IMR-90 (cell line): ENCODE measurements around the gene ASGR2. TPM values are rescaled to one million over a fixed set of nuclear protein-coding genes. Genes with fewer than 3 reads are reported as not detected.

Source experiments
- ATAC-seq: fragments of 200-7000 bp; cut with Tn5 transposase; 2 replicates; pipeline ENCODE4 v1.9.1; 2020; ENCODE audit warnings: low read depth, mild to moderate bottlenecking, moderate library complexity
- BruUV-seq: library from RNA; stranded (reverse); fragments of 400-500 nt; replicated peaks from 2 replicates; lab custom pipeline; 2021; lab: Mats Ljungman, UMichigan
- CTCF ChIA-PET: fragments of 300-600 bp; formaldehyde crosslinking; extraction: SDS; loops from one replicate; lab custom pipeline; 2021; ENCODE audit warnings: antibody characterized with exemption; lab: Yijun Ruan, JAX
- POLR2A ChIA-PET: fragments of 300-600 bp; sonication (Branson Sonifier 250); formaldehyde crosslinking; loops from one replicate; lab custom pipeline; 2022; ENCODE audit warnings: antibody characterized with exemption; ENCODE audit not compliant: unreplicated experiment; lab: Charles Lee
- DNase-seq: peaks from one replicate; pipeline ENCODE4 v3.0.0; 2013
- H2AFZ ChIP-seq: replicated peaks from 2 replicates; pipeline ENCODE3; 2013; ENCODE audit warnings: low read length, mild to moderate bottlenecking; ENCODE audit not compliant: poor library complexity
- H2AK5ac ChIP-seq: 2 replicates; pipeline ENCODE4 v1.6.1; 2013; ENCODE audit warnings: low read depth, low read length, inconsistent platforms
- H2AK9ac ChIP-seq: replicated peaks from 2 replicates; pipeline ENCODE3; 2013; ENCODE audit warnings: mild to moderate bottlenecking, low read depth, low read length, moderate library complexity; ENCODE audit not compliant: poor library complexity
- H2BK120ac ChIP-seq: 2 replicates; pipeline ENCODE4 v1.6.1; 2013; ENCODE audit warnings: low read depth, low read length, inconsistent platforms
- H2BK15ac ChIP-seq: 3 replicates; pipeline ENCODE4 v1.6.1; 2013; ENCODE audit warnings: low read depth, low read length, inconsistent platforms
- H2BK20ac ChIP-seq: 2 replicates; pipeline ENCODE4 v1.6.1; 2013; ENCODE audit warnings: low read depth, mild to moderate bottlenecking, inconsistent platforms, low read length, moderate library complexity
- H2BK5ac ChIP-seq: 2 replicates; pipeline ENCODE4 v1.6.1; 2013; ENCODE audit warnings: mild to moderate bottlenecking, low read depth, low read length, inconsistent platforms; ENCODE audit not compliant: poor library complexity, severe bottlenecking
- H3K14ac ChIP-seq: replicated peaks from 2 replicates; pipeline ENCODE4 v1.6.1; 2013; ENCODE audit warnings: low read depth, low read length, inconsistent platforms
- H3K18ac ChIP-seq: 2 replicates; pipeline ENCODE4 v1.6.1; 2013; ENCODE audit warnings: low read depth, low read length, control low read depth
- H3K23ac ChIP-seq: 2 replicates; pipeline ENCODE4 v1.6.1; 2013; ENCODE audit warnings: low read depth, low read length, inconsistent platforms
- H3K27ac ChIP-seq: 2 replicates; pipeline ENCODE4 v1.5.1; 2013; ENCODE audit warnings: mild to moderate bottlenecking, control low read depth, low read length; ENCODE audit not compliant: insufficient read depth
- H3K27me3 ChIP-seq: 2 replicates; pipeline ENCODE4 v1.6.1; 2013; ENCODE audit warnings: low read length; ENCODE audit not compliant: control insufficient read depth, insufficient read depth
- H3K36me3 ChIP-seq: 2 replicates; pipeline ENCODE4 v1.6.1; 2013; ENCODE audit warnings: low read length, mixed read lengths; ENCODE audit not compliant: control insufficient read depth, insufficient read depth
- H3K4ac ChIP-seq: 2 replicates; pipeline ENCODE4 v1.6.1; 2013; ENCODE audit warnings: low read depth, low read length, inconsistent platforms
- H3K4me1 ChIP-seq: 2 replicates; pipeline ENCODE4 v1.6.1; 2013; ENCODE audit warnings: low read length, mixed read lengths; ENCODE audit not compliant: control insufficient read depth, insufficient read depth
- H3K4me2 ChIP-seq: 2 replicates; pipeline ENCODE4 v1.6.1; 2013; ENCODE audit warnings: low read depth, mild to moderate bottlenecking, control low read depth, low read length, moderate library complexity
- H3K4me3 ChIP-seq: 2 replicates; pipeline ENCODE4 v1.5.1; 2013; ENCODE audit warnings: low read depth, mild to moderate bottlenecking, control low read depth, low read length, moderate library complexity; ENCODE audit not compliant: insufficient read depth
- H3K56ac ChIP-seq: 2 replicates; pipeline ENCODE4 v1.6.1; 2013; ENCODE audit warnings: low read length, inconsistent platforms; ENCODE audit not compliant: insufficient read depth; ENCODE audit errors: extremely low read depth
- H3K79me1 ChIP-seq, 2 experiments: 2 replicates each; pipeline ENCODE4 v1.6.1; 2013; ENCODE audit warnings: low read length in 2 of 2, inconsistent platforms in 1 of 2, low read depth in 1 of 2
- H3K9ac ChIP-seq: 2 replicates; pipeline ENCODE4 v1.6.1; 2013; ENCODE audit warnings: low read depth, low read length, control low read depth
- H3K9me1 ChIP-seq: 2 replicates; pipeline ENCODE4 v1.6.1; 2013; ENCODE audit warnings: low read length, inconsistent platforms; ENCODE audit not compliant: insufficient read depth
- H3K9me3 ChIP-seq: 2 replicates; pipeline ENCODE4 v1.6.1; 2013; ENCODE audit warnings: low read length; ENCODE audit not compliant: control insufficient read depth, insufficient read depth
- H4K20me1 ChIP-seq: 2 replicates; pipeline ENCODE4 v1.6.1; 2013; ENCODE audit warnings: low read length, inconsistent platforms; ENCODE audit not compliant: insufficient read depth
- H4K5ac ChIP-seq: 2 replicates; pipeline ENCODE4 v1.6.1; 2013; ENCODE audit warnings: mild to moderate bottlenecking, low read depth, low read length, control low read depth
- H4K8ac ChIP-seq, 2 experiments: 2 replicates each; pipeline ENCODE4 v1.6.1; 2013; ENCODE audit warnings: low read depth in 2 of 2, low read length in 2 of 2, control low read depth in 1 of 2, inconsistent platforms in 1 of 2
- H4K91ac ChIP-seq: 2 replicates; pipeline ENCODE4 v1.6.1; 2013; ENCODE audit warnings: low read depth, low read length, inconsistent platforms; ENCODE audit not compliant: insufficient read depth
- BHLHE40 ChIP-seq: fragments of 150-350 bp; IDR thresholded peaks from 2 replicates; pipeline ENCODE4 v1.6.1; 2016; ENCODE audit warnings: mild to moderate bottlenecking, low read depth, low read length
- CHD1 ChIP-seq: IDR thresholded peaks from 2 replicates; pipeline ENCODE4 v1.6.1; 2012; ENCODE audit warnings: low read depth, low read length, improper control_type of control experiment
- CTCF ChIP-seq: conservative IDR thresholded peaks from 2 replicates; pipeline ENCODE4 v1.5.1; 2012; ENCODE audit warnings: mild to moderate bottlenecking, low read depth, low read length, improper control_type of control experiment
- ELK1 ChIP-seq: fragments of 150-350 bp; IDR thresholded peaks from 2 replicates; pipeline ENCODE4 v1.6.1; 2016; ENCODE audit warnings: low read depth, mild to moderate bottlenecking, low read length, moderate library complexity, borderline replicate concordance
- FOS ChIP-seq: fragments of 150-350 bp; IDR thresholded peaks from 2 replicates; pipeline ENCODE4 v1.6.1; 2016; ENCODE audit warnings: low read depth, low read length
- MAFK ChIP-seq: IDR thresholded peaks from 2 replicates; pipeline ENCODE4 v1.6.1; 2012; ENCODE audit warnings: low read depth, low read length, improper control_type of control experiment
- MAZ ChIP-seq: IDR thresholded peaks from 2 replicates; pipeline ENCODE4 v1.6.1; 2012; ENCODE audit warnings: low read depth, mild to moderate bottlenecking, low read length, improper control_type of control experiment, moderate library complexity, borderline replicate concordance
- MXI1 ChIP-seq: IDR thresholded peaks from 2 replicates; pipeline ENCODE4 v1.6.1; 2012; ENCODE audit warnings: low read depth, mild to moderate bottlenecking, low read length, moderate library complexity, borderline replicate concordance
- NFE2L2 ChIP-seq: fragments of 150-350 bp; IDR thresholded peaks from 2 replicates; pipeline ENCODE4 v1.6.1; 2016; ENCODE audit warnings: low read depth, mild to moderate bottlenecking, low read length
- POLR2A ChIP-seq: IDR thresholded peaks from 2 replicates; pipeline ENCODE4 v1.6.1; 2012; ENCODE audit warnings: mild to moderate bottlenecking, low read depth, low read length
- RAD21 ChIP-seq: IDR thresholded peaks from 2 replicates; pipeline ENCODE4 v1.6.1; 2012; ENCODE audit warnings: low read length, improper control_type of control experiment
- RCOR1 ChIP-seq: IDR thresholded peaks from 2 replicates; pipeline ENCODE4 v1.6.1; 2012; ENCODE audit warnings: mild to moderate bottlenecking, low read length, improper control_type of control experiment; ENCODE audit not compliant: insufficient replicate concordance
- RFX5 ChIP-seq: IDR thresholded peaks from 2 replicates; pipeline ENCODE4 v1.8.0; 2012; ENCODE audit warnings: low read depth, mild to moderate bottlenecking, low read length, moderate library complexity
- SMC3 ChIP-seq: fragments of 150-350 bp; IDR thresholded peaks from 2 replicates; pipeline ENCODE4 v1.6.1; 2016; ENCODE audit warnings: low read depth, mild to moderate bottlenecking, antibody characterized with exemption, low read length, moderate library complexity
- USF2 ChIP-seq: fragments of 150-350 bp; IDR thresholded peaks from 2 replicates; pipeline ENCODE4 v1.6.1; 2017; ENCODE audit warnings: mild to moderate bottlenecking, antibody characterized with exemption, low read length, low read depth
- WGBS, 2 experiments: methylation state at CpG; one replicate each; pipeline versions ENCODE4 v1.1.5 to v1.1.7; 2013; ENCODE audit warnings: missing lambda C conversion rate in 2 of 2; ENCODE audit not compliant: insufficient read length in 1 of 2; ENCODE audit errors: extremely low coverage in 2 of 2; 5-methylcytosine and 5-hydroxymethylcytosine counted together
- dilution Hi-C: fragments of 300-500 bp; cut with HindIII; formaldehyde crosslinking; loops from one replicate; pipeline ENCODE4 v1.14.3; 2018; ENCODE audit warnings: low sequenced_read_pairs; ENCODE audit not compliant: unreplicated experiment
- in situ Hi-C: fragments of 300-500 bp; cut with MboI; formaldehyde crosslinking; loops from 3 replicates; pipeline ENCODE4 v1.14.3; 2019; ENCODE audit warnings: low sequenced_read_pairs, inconsistent platforms, mixed read lengths
- intact Hi-C: fragments of 100-400 bp; cut with micrococcal nuclease; formaldehyde crosslinking; loops from 2 replicates; pipeline ENCODE4 v1.10.0; 2022
- polyA plus RNA-seq, 3 experiments: library from polyadenylated mRNA; depleted of rRNA; stranded (reverse); fragments of >200 nt; gene quantifications; 2 replicates each; pipeline ENCODE4 v1.2.3, GENCODE V29; 2012; ENCODE audit warnings: low replicate concordance in 1 of 3
- total RNA-seq: library from RNA; depleted of rRNA; stranded (reverse); fragments of >200 nt; gene quantifications from 2 replicates; pipeline ENCODE4 v1.2.3, GENCODE V29; 2012

Gene ASGR2
- total and polyA plus RNA-seq, 2 of the 4 experiments (the other 2 are of a cell fraction), result not detected

- Histone ChIP-seq H3K4me2 (no peak within 1 kb of the TSS), H3K27me3 (peaks cover 8% of the 10 kb centered on the region), H3K27ac (no peak within 1 kb of the TSS), H4K8ac (no peak within 1 kb of the TSS), H4K5ac (no peak within 1 kb of the TSS), H3K56ac (no peak within 1 kb of the TSS), H3K14ac (no peak within 1 kb of the TSS), H3K9me1 (no peaks in the 10 kb centered on the region), H2BK5ac (no peak within 1 kb of the TSS), H3K18ac (no peak within 1 kb of the TSS), H3K9me3 (no peaks in the 10 kb centered on the region), H3K9ac (no peak within 1 kb of the TSS), H4K91ac (no peak within 1 kb of the TSS), H2AK9ac (no peak within 1 kb of the TSS), H3K4ac (no peak within 1 kb of the TSS), H3K79me1 (no peaks in the 10 kb centered on the region), H3K4me3 (no peak within 1 kb of the TSS), H2BK20ac (no peak within 1 kb of the TSS), H2AFZ (no peak within 1 kb of the TSS), H3K23ac (no peak within 1 kb of the TSS), H2BK120ac (no peak within 1 kb of the TSS), H3K4me1 (no peaks in the 10 kb centered on the region), H3K36me3 (no peaks in the 10 kb centered on the region), H2BK15ac (no peak within 1 kb of the TSS), H2AK5ac (no peak within 1 kb of the TSS), H4K20me1 (no peaks in the 10 kb centered on the region)
- no TSS peak for BruUV-seq
- POLR2A ChIA-PET, result no interaction called here
- DNase-seq (no peak), ATAC-seq (no peak)
- intact Hi-C loops, result no loop called here
- in situ Hi-C loops, result no loop called here
- CTCF ChIA-PET, result interaction anchor here (1.9 kb wide), 1 partner anchor 34 kb away, joined by 5 read pairs; no protein-coding TSS in a partner anchor
- dilution Hi-C loops, result no loop called here
- WGBS, 2 experiments, result no CpG with 5 or more reads among the region's 15 CpGs
- no peak for TF ChIP-seq RAD21
- no peak for TF ChIP-seq MAZ
- TF ChIP-seq BHLHE40, result no peak
- no peak for TF ChIP-seq NFE2L2
- TF ChIP-seq FOS, result no peak
- TF ChIP-seq SMC3, result no peak
- no peak for TF ChIP-seq RFX5
- no peak for TF ChIP-seq CTCF
- no peak for TF ChIP-seq RCOR1
- TF ChIP-seq CHD1, result no peak
- no peak for TF ChIP-seq ELK1
- no peak for TF ChIP-seq POLR2A
- TF ChIP-seq MAFK, result no peak
- no peak for TF ChIP-seq USF2
- TF ChIP-seq MXI1, result no peak
These were observed 34.8 kb downstream of the ASGR2 start, which contains the start of gene CLEC10A for GRCh38 chr17:7079581-7080455. TSS of gene CLEC10A (minus strand) at chr17:7080251. CDS start at chr17:7078812, 1,439 bp downstream.
